Endothelial cell of umbilical vein (primary cell): Measurements from ENCODE around the gene EML1. TPM values are rescaled to one million over a fixed set of nuclear protein-coding genes. Genes with fewer than 3 reads are reported as not detected.

Experiments used
- BruUV-seq: library from RNA; stranded (reverse); fragments of 400-500 nt; replicated peaks from 2 replicates; lab custom pipeline; 2021; lab: Mats Ljungman, UMichigan
- CTCF ChIA-PET: fragments of 300-600, 350-600 bp; sonication (Branson Sonifier 250); formaldehyde crosslinking; loops from one replicate; lab custom pipeline; 2021; ENCODE audit warnings: antibody characterized with exemption, inconsistent platforms; lab: Charles Lee
- POLR2A ChIA-PET: fragments of 300-600, 350-600 bp; sonication (Branson Sonifier 250); formaldehyde crosslinking; loops from one replicate; lab custom pipeline; 2021; ENCODE audit warnings: antibody characterized with exemption, inconsistent platforms; lab: Charles Lee
- DNase-seq: peaks from one replicate; pipeline ENCODE4 v3.0.0-alpha.2; 2011; ENCODE audit warnings: low read depth, low spot score
- FAIRE-seq: peaks from 2 replicates; lab custom pipeline; 2011; peaks lifted over from hg19 to GRCh38; lab: Jason Lieb, UNC
- H2AFZ ChIP-seq: 2 replicates; pipeline ENCODE4 v1.6.0; 2012; ENCODE audit warnings: low read depth, low read length, control low read depth, inconsistent platforms
- H3K27ac ChIP-seq: 2 replicates; pipeline ENCODE4 v1.5.1; 2011; ENCODE audit warnings: low read depth, mild to moderate bottlenecking, control low read depth, low read length, moderate library complexity; ENCODE audit not compliant: insufficient read depth
- H3K27me3 ChIP-seq, 2 experiments: 2 replicates each; pipeline versions ENCODE4 v1.6.0 to v1.6.1; 2011; ENCODE audit warnings: low read length in 2 of 2, mixed read lengths in 1 of 2; ENCODE audit not compliant: control insufficient read depth in 2 of 2, insufficient read depth in 2 of 2
- H3K36me3 ChIP-seq, 2 experiments: 2 replicates in 1 of 2; 3 replicates in 1 of 2; pipeline ENCODE4 v1.5.1; 2011; ENCODE audit warnings: low read length in 2 of 2, mild to moderate bottlenecking in 1 of 2, moderate library complexity in 1 of 2; ENCODE audit not compliant: control insufficient read depth in 2 of 2, insufficient read depth in 2 of 2; ENCODE audit errors: extremely low read depth in 1 of 2
- H3K4me1 ChIP-seq: 3 replicates; pipeline ENCODE4 v1.5.1; 2011; ENCODE audit warnings: mild to moderate bottlenecking, low read length; ENCODE audit not compliant: control insufficient read depth, insufficient read depth; ENCODE audit errors: extremely low read depth
- H3K4me2 ChIP-seq: 2 replicates; pipeline ENCODE4 v1.6.1; 2011; ENCODE audit warnings: low read length, control low read depth, mixed read lengths; ENCODE audit not compliant: insufficient read depth
- H3K4me3 ChIP-seq, 3 experiments: fragments of 200-600 bp in 1 of 3; sonication (generic), shearing (Covaris generic) in 1 of 3; replicated peaks in 1 of 3; 2 replicates each; pipeline ENCODE4 v1.5.1; 2011 to 2016; ENCODE audit warnings: control low read depth in 3 of 3, low read length in 3 of 3, mild to moderate bottlenecking in 2 of 3, inconsistent platforms in 1 of 3, low read depth in 1 of 3, moderate library complexity in 1 of 3; ENCODE audit not compliant: insufficient read depth in 1 of 3
- H3K79me2 ChIP-seq: 2 replicates; pipeline ENCODE4 v1.6.0; 2012; ENCODE audit warnings: low read length, inconsistent platforms; ENCODE audit not compliant: control insufficient read depth, insufficient read depth
- H3K9ac ChIP-seq: replicated peaks from 2 replicates; pipeline ENCODE3; 2011; ENCODE audit warnings: low read length, control low read depth; ENCODE audit not compliant: insufficient read depth; ENCODE audit errors: extremely low read depth
- H3K9me1 ChIP-seq: replicated peaks from 3 replicates; pipeline ENCODE4 v1.6.0; 2011; ENCODE audit warnings: mild to moderate bottlenecking, low read length; ENCODE audit not compliant: control insufficient read depth, insufficient read depth; ENCODE audit errors: extremely low read depth
- H3K9me3 ChIP-seq: replicated peaks from 2 replicates; pipeline ENCODE4 v1.5.1; 2012; ENCODE audit warnings: low read length, inconsistent platforms; ENCODE audit not compliant: control insufficient read depth, insufficient read depth
- H4K20me1 ChIP-seq: replicated peaks from 2 replicates; pipeline ENCODE3; 2011; ENCODE audit warnings: mild to moderate bottlenecking, low read length; ENCODE audit not compliant: control insufficient read depth, insufficient read depth; ENCODE audit errors: extremely low read depth
- CTCF ChIP-seq, 2 donors: IDR thresholded peaks; 1 replicate in 1 of 2; 2 replicates in 1 of 2; pipeline ENCODE4 v1.5.1; 2011; ENCODE audit warnings: low read length in 2 of 2, mild to moderate bottlenecking in 2 of 2, moderate library complexity in 2 of 2, control low read depth in 1 of 2, inconsistent platforms in 1 of 2, low read depth in 1 of 2; ENCODE audit not compliant: insufficient read depth in 1 of 2; ENCODE audit errors: extremely low read depth in 1 of 2
- FOS ChIP-seq: IDR thresholded peaks from 2 replicates; pipeline ENCODE4 v1.6.1; 2011; ENCODE audit warnings: mild to moderate bottlenecking, low read length, moderate library complexity, borderline replicate concordance; ENCODE audit not compliant: insufficient read depth
- JUN ChIP-seq: IDR thresholded peaks from 2 replicates; pipeline ENCODE4 v1.6.1; 2011; ENCODE audit warnings: borderline replicate concordance, low read depth; ENCODE audit not compliant: insufficient read length, insufficient read depth
- MAX ChIP-seq: IDR thresholded peaks from 2 replicates; pipeline ENCODE4 v1.6.1; 2011; ENCODE audit not compliant: insufficient read depth, insufficient read length
- MYC ChIP-seq: IDR thresholded peaks from one replicate; pipeline ENCODE4 v1.6.1; 2011; ENCODE audit warnings: mild to moderate bottlenecking, low read depth, low read length
- dilution Hi-C: fragments of 300-500 bp; cut with MboI; formaldehyde crosslinking; loops from one replicate; pipeline ENCODE4 v1.15.0; 2019; ENCODE audit warnings: low sequenced_read_pairs; ENCODE audit not compliant: extremely low pct_ligation_motif_present
- intact Hi-C: fragments of 100-400 bp; cut with micrococcal nuclease; formaldehyde crosslinking; loops from one replicate; pipeline ENCODE4 v1.10.0; 2022
- polyA plus RNA-seq, 4 experiments: library from polyadenylated mRNA; depleted of rRNA in 3 of 4; stranded (reverse) in 3 of 4; unstranded in 1 of 4; fragments of >200 nt; gene quantifications; 2 replicates each; pipeline versions ENCODE4 v1.2.1 to v1.2.3, GENCODE V29; 2011 to 2012; ENCODE audit warnings: missing spikeins in 1 of 4
- total RNA-seq: library from RNA; stranded (reverse); gene quantifications from 2 replicates; pipeline ENCODE4 v1.2.3, GENCODE V29; 2021

EML1 gene
- total and polyA plus RNA-seq, 2 donors (not counting 3 experiments of a cell fraction or from before 2014, with no cell fraction given) = 22.9 to 33.0 TPM

GRCh38 chr14:99885649-99885958 lies 92.4 kb downstream of the EML1 start:
- no peak for FAIRE-seq
- Histone ChIP-seq H3K36me3 (peaks cover 0 to 3% of the 10 kb centered on the region in 2 experiments), H3K9ac (no peak overlapping the region), H4K20me1 (no peaks in the 10 kb centered on the region), H3K27ac (no peak overlapping the region), H3K4me2 (no peak overlapping the region), H3K4me3 (no peak overlapping the region), H3K9me1 (no peaks in the 10 kb centered on the region), H3K9me3 (no peaks in the 10 kb centered on the region), H3K79me2 (no peaks in the 10 kb centered on the region), H3K4me1 (no peaks in the 10 kb centered on the region), H3K27me3 (no peaks in the 10 kb centered on the region), H2AFZ (no peak overlapping the region)
- POLR2A ChIA-PET = no interaction called here
- intact Hi-C loops = loop anchor here (1.0 to 5.0 kb wide), 4 partner anchors 93 to 367 kb away; partner anchors contain the start of gene EML1
- dilution Hi-C loops = no loop called here
- DNase-seq = no peak
- BruUV-seq = no TSS peak
- TF ChIP-seq FOS (no peak), CTCF (IDR thresholded peaks at IDR 0.05; ENCODE audit: extremely low read depth in 1 of 2, insufficient read depth in 1 of 2, low read depth in 1 of 2, low read length in 2 of 2) (no peak), MYC (no peak), MAX (no peak)
- CTCF ChIA-PET = interaction anchor here (0.7 to 8.7 kb wide), 12 partner anchors 9 to 205 kb away, joined by 3 to 86 read pairs (median 4); partner anchors contain the start of gene CYP46A1

- Histone ChIP-seq H4K20me1 (no peaks in the 10 kb centered on the region), H3K9me3 (no peaks in the 10 kb centered on the region), H3K9ac (no peak overlapping the region), H3K27ac (no peak overlapping the region), H3K4me2 (no peak overlapping the region), H3K36me3 (peaks cover 0 to 3% of the 10 kb centered on the region in 2 experiments), H3K27me3 (no peaks in the 10 kb centered on the region), H3K79me2 (no peaks in the 10 kb centered on the region), H2AFZ (no peak overlapping the region), H3K4me3 (no peak overlapping the region), H3K9me1 (no peaks in the 10 kb centered on the region), H3K4me1 (no peaks in the 10 kb centered on the region)
- POLR2A ChIA-PET = no interaction called here
- dilution Hi-C loops (no loop called here), intact Hi-C loops (loop anchor here (5.0 kb wide), 1 partner anchor 95 kb away; the partner anchor contains the start of gene EML1)
- DNase-seq = no peak
- BruUV-seq = no TSS peak
- CTCF ChIA-PET = interaction anchor here (1.0 to 8.7 kb wide), 6 partner anchors 12 to 205 kb away, joined by 4 to 86 read pairs (median 8); no protein-coding TSS in a partner anchor
- TF ChIP-seq JUN (no peak), CTCF (IDR thresholded peaks at IDR 0.05; ENCODE audit: extremely low read depth in 1 of 2, insufficient read depth in 1 of 2, low read depth in 1 of 2, low read length in 2 of 2) (no peak)
- no peak for FAIRE-seq
These were observed 94.2 kb downstream of the EML1 start for GRCh38 chr14:99887407-99887806.
